DMS53 (cell line): ENCODE measurements around the gene NME7.
"Not testable (repeated sequence)": the region's sequence is repeated elsewhere in the genome, so short reads cannot be mapped to it uniquely, and the experiment has no call there.

ENCODE experiments used
- DNase-seq: peaks from one replicate; lab custom pipeline; 2025; lab: John Stamatoyannopoulos, UW

The NME7 gene, protein sequence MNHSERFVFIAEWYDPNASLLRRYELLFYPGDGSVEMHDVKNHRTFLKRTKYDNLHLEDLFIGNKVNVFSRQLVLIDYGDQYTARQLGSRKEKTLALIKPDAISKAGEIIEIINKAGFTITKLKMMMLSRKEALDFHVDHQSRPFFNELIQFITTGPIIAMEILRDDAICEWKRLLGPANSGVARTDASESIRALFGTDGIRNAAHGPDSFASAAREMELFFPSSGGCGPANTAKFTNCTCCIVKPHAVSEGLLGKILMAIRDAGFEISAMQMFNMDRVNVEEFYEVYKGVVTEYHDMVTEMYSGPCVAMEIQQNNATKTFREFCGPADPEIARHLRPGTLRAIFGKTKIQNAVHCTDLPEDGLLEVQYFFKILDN

DNA sequence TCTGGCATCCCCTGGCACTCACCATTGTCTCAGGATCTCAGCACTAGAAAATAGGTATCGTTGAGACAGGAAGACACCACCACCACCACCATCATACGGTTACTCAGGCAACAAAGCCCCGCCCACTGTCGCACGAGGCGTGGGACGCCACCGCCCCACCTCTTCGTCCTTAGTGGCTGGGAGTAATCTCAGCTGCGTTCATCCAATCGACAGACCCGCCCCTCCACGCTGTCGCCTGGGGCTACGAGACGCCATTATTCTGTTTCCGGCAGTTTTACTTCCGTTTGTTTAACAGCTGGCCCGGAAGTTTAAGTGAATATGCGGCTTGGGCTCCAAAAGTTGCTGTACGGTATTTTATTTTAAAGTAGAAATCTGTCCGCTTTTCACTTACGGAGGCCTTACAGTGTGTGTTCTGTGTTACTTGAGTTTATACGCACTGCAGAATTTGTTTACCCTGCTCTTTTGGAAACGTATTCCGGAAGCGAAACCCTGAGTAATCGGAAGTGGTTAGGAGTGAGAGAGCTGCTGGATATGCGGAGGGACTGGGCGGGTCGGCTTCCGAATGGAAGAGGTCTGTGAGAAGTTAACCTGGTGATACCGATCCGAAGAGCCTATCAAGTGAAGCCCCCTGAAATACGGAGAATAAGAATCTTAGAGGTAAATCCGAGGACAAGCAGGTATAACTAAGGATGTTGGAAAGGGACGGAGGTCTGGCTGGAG lies at the start of gene NME7, which contains the start of gene BLZF1:
NME7 (minus strand) TSS at position 112 of the 720 bp plus-strand sequence; CDS start at position 25, 87 bp downstream.
BLZF1 (plus strand) TSS at position 510 of the 720 bp plus-strand sequence. CDS start 1,328 bp downstream, outside the sequence.
- DNase-seq = peak; percentile 99

DNA sequence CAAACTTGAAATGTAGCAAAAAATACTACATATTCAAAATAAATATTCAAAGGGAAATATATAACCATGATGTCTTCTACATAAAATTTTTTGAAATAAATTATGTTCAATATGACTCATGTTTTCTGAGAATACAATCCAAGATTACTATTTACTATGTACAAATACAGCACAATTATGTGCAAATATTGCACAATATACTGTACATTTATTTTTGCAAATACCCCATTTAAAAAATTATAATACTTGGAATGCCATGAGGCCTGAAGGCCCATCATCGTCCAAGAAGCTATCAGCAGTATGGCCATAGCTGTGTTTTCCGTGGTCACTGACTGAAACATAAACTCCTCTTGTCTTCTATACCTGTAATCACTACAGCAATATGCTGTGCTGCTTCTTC lies 47.4 kb upstream of the NME7 start:
- DNase-seq = peak; percentile 31

DNA sequence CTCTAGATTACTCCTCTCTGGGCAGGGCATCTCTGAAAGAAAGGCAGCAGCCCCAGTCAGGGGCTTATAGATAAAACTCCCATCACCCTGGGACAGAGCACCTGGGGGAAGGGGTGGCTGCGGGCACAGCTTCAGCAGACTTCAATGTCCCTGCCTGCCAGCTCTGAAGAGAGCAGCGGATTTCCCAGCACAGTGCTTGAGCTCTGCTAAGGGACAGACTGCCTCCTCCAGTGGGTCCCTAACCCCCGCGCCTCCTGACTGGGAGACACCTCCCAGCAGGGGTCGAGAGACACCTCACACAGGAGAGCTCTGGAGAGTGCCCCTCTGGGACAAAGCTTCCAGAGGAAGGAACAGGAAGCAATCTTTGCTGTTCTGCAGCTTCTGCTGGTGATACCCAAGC lies 40.7 kb upstream of the NME7 start:
- DNase-seq = not testable (repeated sequence)

DNA sequence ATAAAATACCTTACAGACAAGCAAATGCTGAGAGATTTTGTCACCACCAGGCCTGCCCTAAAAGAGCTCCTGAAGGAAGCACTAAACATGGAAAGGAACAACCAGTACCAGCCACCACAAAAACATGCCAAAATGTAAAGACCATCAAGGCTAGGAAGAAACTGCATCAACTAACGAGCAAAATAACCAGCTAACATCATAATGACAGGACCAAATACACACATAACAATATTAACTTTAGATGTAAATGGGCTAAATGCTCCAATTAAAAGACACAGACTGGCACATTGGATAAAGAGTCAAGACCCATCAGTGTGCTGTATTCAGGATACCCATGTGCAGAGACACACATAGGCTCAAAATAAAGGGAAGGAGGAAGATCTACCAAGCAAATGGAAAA lies 35.0 kb upstream of the NME7 start:
- not testable (repeated sequence) for DNase-seq

DNA sequence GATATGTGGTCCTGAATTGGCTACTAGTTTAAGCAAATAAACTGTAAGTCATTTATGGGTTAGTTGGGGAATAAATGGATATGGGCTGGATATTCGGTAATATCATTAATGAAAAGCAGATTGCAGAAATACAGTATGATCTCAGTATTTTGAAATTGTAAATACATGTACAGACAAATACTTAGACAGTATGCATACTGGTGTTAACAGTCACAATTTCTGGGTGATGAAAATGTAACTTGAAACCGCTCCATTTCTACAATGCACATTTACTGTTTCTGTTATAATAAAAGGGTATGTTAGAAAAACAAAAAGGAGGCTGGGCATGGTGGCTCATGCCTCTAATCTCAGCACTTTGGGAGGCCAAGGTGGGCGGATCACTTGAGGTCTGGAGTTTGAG lies 28.4 kb upstream of the NME7 start:
- no peak for DNase-seq

DNA sequence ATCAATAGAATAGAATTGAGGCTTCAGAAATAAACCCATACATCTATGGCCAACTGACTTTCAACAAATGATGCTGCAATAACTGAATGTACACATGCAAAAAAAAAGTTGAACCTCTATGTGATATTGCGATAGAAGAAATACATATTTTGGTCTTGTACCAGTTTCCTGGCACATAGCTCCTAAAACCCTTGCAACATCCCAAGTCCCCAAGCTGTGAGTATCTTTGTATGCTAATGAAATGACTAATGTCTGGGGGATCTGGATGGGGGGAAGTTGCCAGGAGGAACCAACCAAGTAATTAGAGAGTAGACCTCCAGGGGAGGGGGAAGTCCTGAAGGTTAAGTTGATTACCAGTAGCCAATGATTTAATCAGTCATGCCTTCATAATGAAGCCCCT lies 24.8 kb upstream of the NME7 start:
- no peak for DNase-seq

DNA sequence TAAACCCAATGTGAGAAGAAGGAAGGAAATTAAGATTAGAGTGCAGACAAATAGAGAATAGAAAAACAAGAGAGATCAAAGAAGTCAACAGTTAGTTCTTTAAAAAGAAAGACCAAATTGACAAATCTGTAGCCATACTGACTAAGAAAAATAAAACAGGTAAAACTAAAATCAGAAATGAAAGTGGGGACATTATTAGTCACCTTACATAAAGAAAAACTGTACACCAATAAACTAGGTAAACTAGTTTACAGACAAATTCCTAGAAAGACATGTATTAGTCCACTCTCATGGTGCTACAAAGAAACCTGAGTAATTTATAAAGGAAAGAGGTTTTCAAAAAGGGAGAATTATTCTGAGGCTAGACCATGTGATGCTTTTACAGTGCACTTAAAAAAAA lies 22.7 kb upstream of the NME7 start:
- DNase-seq = no peak

DNA sequence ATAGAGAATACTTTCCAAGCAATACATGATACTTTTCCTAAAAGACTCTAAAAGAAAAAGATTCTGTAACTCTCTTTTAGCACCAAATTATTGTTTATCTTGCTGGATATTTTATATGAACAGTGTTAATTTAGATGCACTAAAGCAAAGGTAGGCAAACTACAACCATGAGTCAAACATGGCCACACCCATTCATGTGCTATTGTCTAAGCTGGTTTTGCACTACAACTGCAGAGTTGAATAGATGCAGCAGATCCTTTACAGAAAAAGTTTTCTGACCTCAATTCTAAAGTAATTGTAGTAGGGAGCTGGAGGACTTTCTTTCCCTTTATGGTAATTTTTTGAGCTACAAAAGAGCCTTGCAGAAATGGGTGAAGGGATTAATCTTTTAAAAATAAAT lies 19.8 kb upstream of the NME7 start:
- DNase-seq = no peak

DNA sequence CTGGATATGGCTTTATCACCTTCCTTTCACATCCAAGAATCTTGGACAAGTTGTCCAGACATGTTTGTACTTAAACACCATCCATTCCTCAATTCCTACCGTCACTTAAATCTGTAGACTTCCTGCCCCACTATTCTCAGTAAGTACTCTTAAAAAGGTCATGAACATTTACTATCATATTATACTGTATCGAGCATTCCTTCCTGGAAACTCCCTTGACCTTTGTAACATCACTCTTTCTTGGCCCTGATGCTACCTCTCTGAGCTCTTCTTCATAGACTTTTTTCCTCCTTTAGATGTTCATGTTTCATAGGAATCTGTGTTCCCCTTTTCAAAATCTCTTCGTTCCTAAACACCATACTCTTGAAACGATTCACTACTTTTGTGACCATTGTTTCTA lies 15.9 kb upstream of the NME7 start:
- no peak for DNase-seq

DNA sequence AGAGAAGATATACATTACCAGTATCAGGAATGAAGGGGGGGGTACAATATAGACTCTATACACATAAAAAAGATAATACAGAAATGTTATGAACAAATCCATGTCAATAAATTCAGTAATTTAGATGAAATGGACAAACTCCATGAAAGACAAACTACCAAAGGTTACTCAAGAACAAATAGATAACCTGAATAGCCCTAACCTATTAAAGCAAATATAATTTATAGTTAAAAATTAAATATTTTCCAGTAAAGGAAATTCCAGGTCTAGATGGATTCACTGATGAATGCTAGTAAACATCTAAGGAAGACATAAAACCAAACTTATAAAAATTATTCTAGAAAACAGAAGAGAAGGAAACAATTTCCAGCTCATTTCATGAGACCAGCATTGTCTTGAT lies 13.6 kb upstream of the NME7 start:
- DNase-seq = no peak

DNA sequence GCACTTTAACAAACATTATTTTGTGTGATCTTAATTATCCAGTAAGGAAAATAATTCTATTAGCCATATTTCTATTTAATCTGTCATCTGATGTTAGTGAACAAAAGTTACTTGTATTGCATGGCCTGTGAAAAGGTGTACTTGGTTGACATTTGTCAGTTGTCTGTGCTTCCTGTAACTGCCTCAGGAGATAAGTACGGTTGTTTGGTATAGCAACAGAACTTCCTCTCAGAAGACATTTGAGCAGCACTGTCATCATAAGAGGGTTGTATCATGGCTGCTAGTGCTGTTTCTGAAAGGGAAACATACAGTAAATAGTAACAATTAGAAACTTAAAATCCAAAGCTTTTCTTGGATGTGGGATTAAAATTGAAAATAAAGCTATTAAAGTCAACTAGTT lies 3.8 kb upstream of the NME7 start:
- DNase-seq = no peak

DNA sequence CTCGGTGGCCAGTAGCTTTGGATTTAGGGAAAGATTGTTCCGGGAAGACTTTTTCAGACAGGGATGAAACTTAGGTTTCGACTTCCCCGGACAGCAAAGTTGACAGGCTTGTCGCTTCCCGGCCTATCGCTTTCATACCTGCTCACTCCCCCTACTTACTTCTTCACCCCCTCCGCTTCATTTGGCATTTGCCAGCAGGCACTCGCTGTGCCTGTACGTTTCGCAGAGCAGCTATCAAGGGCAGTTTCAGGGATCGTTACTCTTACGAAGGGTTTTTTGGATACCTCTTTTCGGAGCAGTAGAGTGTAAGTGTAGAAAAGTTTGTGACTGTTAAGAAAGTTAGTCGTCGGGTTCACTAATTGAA lies 791 bp upstream of the NME7 start:
- DNase-seq = peak; percentile 58

DNA sequence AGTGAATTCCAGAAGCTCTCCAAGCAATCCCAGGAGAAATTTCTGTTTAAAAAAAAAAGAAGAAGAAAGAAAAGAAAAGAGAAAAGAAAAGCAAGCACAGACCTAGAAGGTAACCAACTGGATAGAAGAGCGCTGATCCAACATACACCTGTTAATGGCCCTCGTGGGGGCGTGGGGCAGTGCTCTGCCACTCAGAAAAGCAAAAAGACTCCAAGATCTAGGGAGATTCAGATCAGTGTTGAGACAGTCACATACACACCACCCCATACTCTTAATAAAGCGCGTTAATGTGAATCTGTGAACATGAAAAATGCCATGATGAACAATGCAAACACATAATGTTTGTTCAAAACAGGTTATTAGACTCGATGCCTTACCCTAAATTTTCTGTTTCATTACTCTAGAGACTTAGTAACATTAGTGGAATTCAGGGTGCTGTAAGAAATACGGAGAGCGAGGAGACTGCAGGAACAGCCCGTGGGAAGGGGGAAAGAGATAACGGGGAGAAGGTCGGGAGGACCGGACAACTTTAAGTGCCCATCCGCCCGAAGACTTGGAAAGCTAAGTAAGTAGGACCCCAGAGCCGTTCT lies 406 bp downstream of the NME7 start:
- peak; percentile 54 for DNase-seq

DNA sequence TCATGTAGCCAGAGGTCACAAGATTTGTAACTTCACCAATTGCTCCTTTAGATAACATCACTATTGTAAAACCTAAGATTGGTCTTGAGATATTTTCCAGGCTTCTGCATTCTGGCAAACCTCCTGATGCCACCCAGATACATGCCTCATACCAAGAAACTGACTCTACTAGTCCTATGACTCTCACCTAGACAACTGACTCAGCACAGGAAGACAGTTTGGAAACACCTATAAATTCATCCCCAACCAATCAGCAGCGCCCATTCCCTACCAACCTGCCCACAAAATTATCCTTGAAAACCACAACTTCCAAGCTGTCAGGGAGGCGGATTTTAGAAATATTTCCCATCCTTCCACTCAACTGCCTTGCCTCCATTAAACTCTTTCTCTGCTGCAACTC lies 2.6 kb downstream of the NME7 start:
- DNase-seq = no peak

DNA sequence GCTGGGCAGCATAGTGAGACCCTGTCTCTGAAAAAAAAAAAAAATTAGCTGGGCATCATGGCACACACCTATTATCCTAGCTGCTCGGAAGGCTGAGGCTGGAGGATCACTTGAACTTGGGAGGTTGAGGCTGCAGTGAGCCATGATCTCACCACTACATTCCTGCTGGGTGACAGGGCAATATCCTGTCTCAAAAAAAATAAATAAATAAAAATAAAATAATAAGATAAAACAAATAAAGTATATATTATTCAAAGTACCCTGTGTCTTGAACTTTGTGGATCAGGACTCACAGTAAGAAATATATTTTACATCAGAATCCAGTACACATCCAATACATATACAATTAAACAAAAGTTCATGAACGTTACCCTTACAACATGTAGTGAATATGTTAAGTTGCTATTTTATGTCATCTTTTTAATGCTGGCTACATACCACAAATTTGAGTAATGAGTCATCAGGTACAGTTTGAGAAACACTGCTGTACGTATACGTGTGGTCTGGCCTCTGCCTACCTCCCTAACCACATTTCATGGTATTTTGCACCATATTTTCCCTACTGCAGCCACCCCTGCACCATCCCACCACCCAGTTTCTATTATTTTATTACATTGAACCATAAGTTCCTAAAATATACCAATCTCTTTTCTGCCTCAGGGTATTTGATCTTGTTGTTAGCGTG lies 4.4 kb downstream of the NME7 start:
- DNase-seq = no peak

DNA sequence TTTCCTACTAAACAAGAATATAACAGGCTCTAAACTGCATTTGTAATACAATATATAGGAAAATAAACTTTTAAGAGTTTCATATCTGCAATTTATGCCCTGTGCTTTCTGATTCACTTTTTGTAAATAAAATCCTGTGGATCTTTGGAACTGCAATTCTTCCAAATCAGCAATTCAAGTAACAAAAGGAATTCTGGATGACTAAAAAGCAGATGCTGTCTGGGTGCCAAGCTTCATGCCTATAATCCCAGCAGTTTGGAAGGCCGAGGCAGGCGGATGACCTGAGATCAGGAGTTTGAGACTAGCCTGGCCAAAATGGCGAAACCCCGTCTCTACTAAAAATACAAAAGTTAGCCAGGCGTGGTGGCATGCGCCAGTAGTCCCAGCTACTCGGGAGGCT lies 6.3 kb downstream of the NME7 start:
- DNase-seq = no peak

DNA sequence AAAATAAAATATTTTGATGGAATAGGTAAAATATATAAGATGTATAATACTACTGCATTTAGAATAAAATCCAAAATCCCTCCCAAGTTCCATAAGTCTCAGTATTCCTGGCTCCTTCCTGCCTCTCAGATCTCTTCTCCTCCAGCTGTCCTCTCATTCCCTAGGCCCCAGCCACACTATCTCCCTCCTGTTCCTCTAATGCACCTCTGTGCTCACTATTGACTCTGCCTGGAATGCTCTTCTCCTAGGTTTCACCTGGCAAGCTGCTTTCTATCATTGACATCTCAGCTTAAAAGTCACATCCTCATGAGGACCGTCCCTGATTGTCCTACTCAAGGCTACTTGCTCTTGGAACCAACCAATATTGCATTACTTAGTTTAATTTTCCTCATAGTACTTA lies 7.2 kb downstream of the NME7 start:
- peak; percentile 19 for DNase-seq

DNA sequence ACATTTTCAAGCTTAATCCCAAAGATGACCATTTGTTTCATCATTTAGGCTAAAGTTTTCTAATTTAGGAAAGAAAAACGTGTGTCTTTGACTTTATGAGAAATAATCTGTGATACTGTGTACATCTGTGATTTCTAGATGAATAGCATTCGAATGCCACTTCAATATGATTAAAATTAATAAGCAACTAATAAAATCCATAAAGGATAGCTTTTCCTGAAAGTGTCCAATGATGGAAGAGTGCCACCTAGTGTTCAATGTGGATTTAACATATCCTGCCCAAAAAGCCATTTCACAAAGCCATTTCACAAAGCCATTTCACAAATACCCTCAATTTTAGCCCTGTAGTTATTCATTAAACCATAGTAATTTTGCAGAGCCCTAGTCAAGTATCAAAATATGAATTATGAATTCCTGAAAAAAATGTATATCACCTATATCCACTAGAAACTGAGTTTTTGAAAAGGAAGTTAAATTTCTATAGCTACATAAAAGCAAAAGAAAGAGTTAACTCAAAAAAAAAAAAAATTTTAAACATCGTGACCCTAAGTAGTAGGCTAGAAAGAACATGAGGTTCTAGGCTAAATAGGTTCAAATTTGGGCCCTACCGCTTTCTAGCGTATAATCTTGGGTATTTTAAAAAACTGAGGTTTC lies 19.1 kb downstream of the NME7 start:
- DNase-seq = peak; percentile 75

DNA sequence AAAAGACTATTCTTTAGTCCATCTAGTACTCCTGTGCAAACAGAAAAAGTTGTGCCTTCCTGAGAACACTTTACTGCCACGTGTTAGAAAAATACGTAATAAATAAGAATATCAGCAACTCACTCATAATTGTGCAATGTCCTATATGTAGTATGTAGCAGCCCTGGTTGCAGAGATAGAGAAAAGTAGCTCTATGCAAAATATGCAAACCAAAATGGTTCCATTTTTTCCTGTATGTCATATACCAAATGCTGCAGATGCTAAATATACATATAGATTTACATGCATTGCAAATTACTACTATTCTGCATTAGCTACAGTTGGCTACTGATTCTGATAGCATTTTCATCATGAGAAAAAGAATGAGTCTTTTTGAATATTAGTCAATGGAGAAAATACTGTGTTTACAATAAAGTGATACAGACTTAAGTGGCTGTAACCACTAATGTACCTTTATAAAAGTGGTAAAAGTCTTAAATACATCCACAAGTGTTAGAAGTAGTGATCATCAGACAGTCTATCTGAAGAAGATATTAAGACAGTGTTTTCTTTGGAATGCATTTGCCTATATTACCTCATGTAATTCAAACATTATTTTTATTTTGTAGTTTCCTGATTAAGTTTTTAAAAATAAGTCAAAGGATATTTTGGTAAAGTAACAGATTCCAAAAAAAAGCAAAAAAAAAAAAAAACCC lies 19.8 kb downstream of the NME7 start:
- DNase-seq = no peak

DNA sequence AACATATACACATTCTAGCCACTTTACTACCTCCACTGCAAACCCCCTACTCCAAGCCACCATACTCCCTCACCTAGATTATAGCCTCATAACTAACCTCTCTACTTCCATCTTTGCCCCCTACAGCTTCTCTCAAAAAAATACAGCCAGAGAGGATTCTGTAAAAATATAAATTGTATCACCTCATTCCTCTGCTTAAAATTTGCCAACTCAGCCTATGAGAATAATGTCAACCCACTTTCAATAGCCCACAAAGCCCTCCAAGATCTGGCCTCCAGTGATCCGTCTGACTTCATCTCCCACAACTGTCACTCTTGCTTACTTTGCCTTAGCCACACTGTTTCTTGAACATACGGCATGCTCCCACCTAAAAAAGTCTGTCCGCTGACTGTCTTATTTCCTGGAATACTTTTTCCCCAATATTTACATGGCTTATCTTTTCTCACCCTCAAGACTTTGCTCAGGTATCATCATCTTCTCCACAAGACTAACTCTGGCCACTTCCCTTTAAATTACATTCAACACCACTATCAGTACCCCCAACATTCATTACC lies 21.5 kb downstream of the NME7 start:
- no peak for DNase-seq

DNA sequence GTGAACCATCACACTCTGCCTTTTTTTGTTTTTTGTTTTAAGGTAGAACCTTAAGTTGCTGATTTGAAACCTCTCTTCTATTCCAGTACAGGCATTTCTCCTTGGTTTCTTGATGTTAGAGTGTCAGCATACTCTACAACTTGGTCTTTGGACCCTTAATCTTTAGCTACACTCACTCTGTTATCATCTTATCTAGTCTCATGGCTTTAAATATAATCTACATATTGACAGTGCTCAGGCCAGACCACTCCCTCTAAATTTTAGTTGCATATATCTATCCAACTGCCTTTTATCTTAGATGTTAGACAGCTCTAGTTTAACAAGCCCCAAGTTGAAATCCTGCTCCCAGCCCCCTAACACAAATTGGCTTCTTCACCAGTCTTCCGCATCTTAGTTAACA lies 22.1 kb downstream of the NME7 start:
- no peak for DNase-seq
